ENCODE data around the gene TPM2.

DNA sequence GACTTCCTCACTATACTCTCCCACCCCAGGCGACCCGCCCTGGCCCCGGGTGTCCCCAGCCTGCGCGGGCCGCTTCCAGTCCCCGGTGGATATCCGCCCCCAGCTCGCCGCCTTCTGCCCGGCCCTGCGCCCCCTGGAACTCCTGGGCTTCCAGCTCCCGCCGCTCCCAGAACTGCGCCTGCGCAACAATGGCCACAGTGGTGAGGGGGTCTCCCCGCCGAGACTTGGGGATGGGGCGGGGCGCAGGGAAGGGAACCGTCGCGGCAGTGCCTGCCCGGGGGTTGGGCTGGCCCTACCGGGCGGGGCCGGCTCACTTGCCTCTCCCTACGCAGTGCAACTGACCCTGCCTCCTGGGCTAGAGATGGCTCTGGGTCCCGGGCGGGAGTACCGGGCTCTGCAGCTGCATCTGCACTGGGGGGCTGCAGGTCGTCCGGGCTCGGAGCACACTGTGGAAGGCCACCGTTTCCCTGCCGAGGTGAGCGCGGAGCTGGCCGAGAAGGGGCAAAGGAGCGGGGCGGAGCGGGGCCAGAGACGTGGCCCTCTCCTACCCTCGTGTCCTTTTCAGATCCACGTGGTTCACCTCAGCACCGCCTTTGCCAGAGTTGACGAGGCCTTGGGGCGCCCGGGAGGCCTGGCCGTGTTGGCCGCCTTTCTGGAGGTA, 13.9 kb downstream of the TPM2 start:
- TF ChIP-seq EZH2 (IDR thresholded peaks at IDR 0.05; ENCODE audit: borderline replicate concordance, insufficient read depth, low read depth, low read length, poor library complexity, severe bottlenecking), result no peak
- TF ChIP-seq, protein P1, sequence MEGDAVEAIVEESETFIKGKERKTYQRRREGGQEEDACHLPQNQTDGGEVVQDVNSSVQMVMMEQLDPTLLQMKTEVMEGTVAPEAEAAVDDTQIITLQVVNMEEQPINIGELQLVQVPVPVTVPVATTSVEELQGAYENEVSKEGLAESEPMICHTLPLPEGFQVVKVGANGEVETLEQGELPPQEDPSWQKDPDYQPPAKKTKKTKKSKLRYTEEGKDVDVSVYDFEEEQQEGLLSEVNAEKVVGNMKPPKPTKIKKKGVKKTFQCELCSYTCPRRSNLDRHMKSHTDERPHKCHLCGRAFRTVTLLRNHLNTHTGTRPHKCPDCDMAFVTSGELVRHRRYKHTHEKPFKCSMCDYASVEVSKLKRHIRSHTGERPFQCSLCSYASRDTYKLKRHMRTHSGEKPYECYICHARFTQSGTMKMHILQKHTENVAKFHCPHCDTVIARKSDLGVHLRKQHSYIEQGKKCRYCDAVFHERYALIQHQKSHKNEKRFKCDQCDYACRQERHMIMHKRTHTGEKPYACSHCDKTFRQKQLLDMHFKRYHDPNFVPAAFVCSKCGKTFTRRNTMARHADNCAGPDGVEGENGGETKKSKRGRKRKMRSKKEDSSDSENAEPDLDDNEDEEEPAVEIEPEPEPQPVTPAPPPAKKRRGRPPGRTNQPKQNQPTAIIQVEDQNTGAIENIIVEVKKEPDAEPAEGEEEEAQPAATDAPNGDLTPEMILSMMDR (IDR thresholded peaks at IDR 0.05), result no peak
